ENCODE results near the gene HAGH.

The HAGH gene

DNA sequence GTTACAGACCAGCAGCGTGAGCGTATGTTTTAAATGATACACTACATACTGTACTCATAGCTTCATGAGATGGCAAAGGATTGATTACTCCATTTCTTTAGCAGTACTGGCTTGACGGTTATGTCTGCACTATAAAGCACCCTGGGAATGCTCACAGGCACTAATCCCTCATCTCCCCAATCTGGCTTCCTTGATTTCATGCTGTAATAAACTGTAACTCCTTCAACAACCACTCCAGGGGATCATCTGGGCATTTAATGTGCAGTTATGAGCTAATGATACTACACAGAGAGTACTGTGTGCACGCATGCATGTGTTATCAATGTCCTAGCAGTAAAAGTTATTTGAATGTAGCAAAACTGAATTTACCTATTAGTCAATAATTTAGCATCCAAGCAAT, 25.2 kb upstream of the HAGH start:
- ChIA-PET POLR2A (ENCODE audit: low non-redundant PET) (no interaction called here), CTCF (interaction anchor here (0.7 kb wide), 1 partner anchor 168 kb away, joined by 3 read pairs; the partner anchor contains the start of gene NPW)
- no peak for DNase-seq (ENCODE audit: low spot score)
- TF ChIP-seq CTCF (conservative IDR thresholded peaks at IDR 0.05; ENCODE audit: low read depth), result no peak
- no peak overlapping the region for H3K27ac ChIP-seq

- no peak for TF ChIP-seq CTCF (conservative IDR thresholded peaks at IDR 0.05; ENCODE audit: low read depth)
- DNase-seq (ENCODE audit: low spot score), result no peak
- H3K27ac ChIP-seq, result no peak overlapping the region
- CTCF ChIA-PET, result no interaction called here
- POLR2A ChIA-PET (ENCODE audit: low non-redundant PET), result no interaction called here
These were observed 24.4 kb upstream of the HAGH start for GRCh38 chr16:1850981-1851380.

DNA sequence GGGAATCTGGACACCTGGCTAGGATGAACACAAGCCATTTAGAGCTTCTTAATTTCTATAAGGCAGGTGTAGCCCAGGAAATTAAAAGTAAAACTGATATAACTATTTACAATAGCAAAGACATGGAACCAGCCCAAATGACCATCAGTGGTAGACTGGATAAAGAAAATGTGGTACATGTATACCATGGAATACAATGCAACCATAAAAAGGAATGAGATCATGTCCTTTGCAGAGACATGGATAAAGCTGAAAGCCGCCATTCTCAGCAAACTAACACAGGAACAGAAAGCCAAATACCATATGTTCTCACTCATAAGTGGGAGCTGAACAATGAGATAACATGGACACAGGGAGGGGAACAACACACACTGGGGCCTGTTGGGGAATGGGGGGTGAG, 19.8 kb upstream of the HAGH start:
- no peak for TF ChIP-seq CTCF (conservative IDR thresholded peaks at IDR 0.05; ENCODE audit: low read depth)
- H3K27ac ChIP-seq, result no peak overlapping the region
- no peak for DNase-seq (ENCODE audit: low spot score)
- ChIA-PET POLR2A (ENCODE audit: low non-redundant PET) (no interaction called here), CTCF (no interaction called here)

- no peak for TF ChIP-seq CTCF (conservative IDR thresholded peaks at IDR 0.05; ENCODE audit: low read depth)
- ChIA-PET CTCF (no interaction called here), POLR2A (ENCODE audit: low non-redundant PET) (no interaction called here)
- no peak overlapping the region for H3K27ac ChIP-seq
- DNase-seq (ENCODE audit: low spot score), result no peak
These were observed 19.4 kb upstream of the HAGH start for GRCh38 chr16:1845985-1846384.

- CTCF ChIA-PET, result interaction anchor here (0.6 to 0.7 kb wide), 2 partner anchors 12 to 348 kb away, joined by 3 read pairs; no protein-coding TSS in a partner anchor
These were observed 12.9 kb upstream of the HAGH start for GRCh38 chr16:1839554-1839953.

GRCh38 chr16:1834096-1834495, 7.5 kb upstream of the HAGH start:
- ChIA-PET POLR2A (ENCODE audit: low non-redundant PET) (no interaction called here), CTCF (interaction anchor here (0.6 kb wide), 1 partner anchor 86 kb away, joined by 5 read pairs; no protein-coding TSS in a partner anchor)
- peak overlapping the region; percentile 66 for H3K27ac ChIP-seq
- no peak for TF ChIP-seq CTCF (conservative IDR thresholded peaks at IDR 0.05; ENCODE audit: low read depth)
- peak; percentile 14 for DNase-seq (ENCODE audit: low spot score)

More at GRCh38 chr16:1839554-1839953, 12.9 kb upstream of the HAGH start:
- no peak for TF ChIP-seq CTCF (conservative IDR thresholded peaks at IDR 0.05; ENCODE audit: low read depth)
- peak overlapping the region; percentile 61 for H3K27ac ChIP-seq
- POLR2A ChIA-PET (ENCODE audit: low non-redundant PET), result interaction anchor here (0.6 kb wide), 1 partner anchor 1203 kb away, joined by 3 read pairs; no protein-coding TSS in a partner anchor
- no peak for DNase-seq (ENCODE audit: low spot score)
